H1 (cell line): ENCODE data around the gene TCF25.

Experiments used
- HDAC6 ChIP-seq: IDR thresholded peaks from one replicate; pipeline ENCODE4 v1.7.1; 2012; ENCODE audit warnings: low read depth, mild to moderate bottlenecking, inconsistent platforms, low read length, moderate library complexity
- POLR2A ChIP-seq, 2 experiments: IDR thresholded peaks; 1 replicate in 1 of 2; 2 replicates in 1 of 2; pipeline ENCODE4 v1.6.1; 2011; ENCODE audit warnings: low read depth in 2 of 2, low read length in 2 of 2, mild to moderate bottlenecking in 2 of 2; ENCODE audit errors: control extremely low read depth in 1 of 2
- ZNF274 ChIP-seq: IDR thresholded peaks from 2 replicates; pipeline ENCODE4 v1.7.0; 2012; ENCODE audit warnings: low read length, borderline replicate concordance; ENCODE audit errors: extremely low read depth

DNA sequence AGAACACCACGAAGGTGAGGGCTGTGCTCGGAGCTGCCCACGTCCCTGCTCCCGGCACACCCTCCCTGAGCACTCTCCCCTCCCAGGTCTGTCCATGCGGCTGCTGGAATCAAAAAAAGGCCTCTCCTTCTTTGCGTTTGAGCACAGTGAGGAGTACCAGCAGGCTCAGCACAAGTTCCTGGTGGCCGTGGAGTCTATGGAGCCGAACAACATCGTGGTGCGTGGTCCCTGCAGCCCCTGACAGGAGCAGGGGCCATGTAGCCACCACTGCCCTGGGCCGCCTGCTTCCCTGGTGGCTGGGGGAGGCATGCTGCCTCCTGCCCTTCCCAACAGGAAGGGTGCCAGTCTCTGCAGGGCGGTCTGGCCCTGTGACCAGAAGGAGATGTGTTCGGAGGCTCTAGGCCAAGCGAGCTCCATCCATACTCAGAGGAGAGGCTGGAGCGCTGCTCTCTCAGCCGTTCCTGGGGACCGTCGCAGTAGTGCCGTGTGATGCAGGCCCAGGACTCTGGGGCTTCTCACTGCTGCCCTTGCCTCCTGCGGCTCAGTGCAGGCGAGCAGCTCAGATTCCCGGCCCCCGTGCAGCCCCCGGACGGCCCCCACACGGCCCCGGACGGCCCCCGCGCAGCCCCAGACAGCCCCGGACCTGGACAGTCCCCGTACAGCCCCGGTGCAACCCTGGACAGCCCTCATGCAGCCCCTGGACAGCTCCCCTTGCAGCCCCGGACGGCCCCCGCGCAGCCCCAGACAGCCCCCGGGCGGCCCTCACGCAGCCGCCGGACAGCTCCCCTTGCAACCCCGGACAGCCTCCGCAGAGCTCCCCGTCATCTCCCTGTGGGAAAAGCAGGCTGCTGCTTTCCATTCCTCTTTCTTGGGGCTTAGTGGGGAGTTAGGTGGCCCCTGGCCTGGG, 20.5 kb downstream of the TCF25 start:
- TF ChIP-seq HDAC6 (no peak), POLR2A (IDR thresholded peaks at IDR 0.05; ENCODE audit: control extremely low read depth in 1 of 2, low read depth in 2 of 2, low read length in 2 of 2) (no peak), ZNF274 (no peak)
